Stimulated activated CD4-positive, alpha-beta T cell treated with anti-CD3 and anti-CD28 coated beads, Interleukin-12 subunit alpha, Interleukin-12 subunit beta, amount 100 ng/mL, for 4 hours (primary cell): ENCODE measurements around the gene PALM3.

ENCODE experiments used
- DNase-seq: peaks from one replicate; pipeline ENCODE4 v3.0.0-alpha.2; 2020

Gene PALM3, protein sequence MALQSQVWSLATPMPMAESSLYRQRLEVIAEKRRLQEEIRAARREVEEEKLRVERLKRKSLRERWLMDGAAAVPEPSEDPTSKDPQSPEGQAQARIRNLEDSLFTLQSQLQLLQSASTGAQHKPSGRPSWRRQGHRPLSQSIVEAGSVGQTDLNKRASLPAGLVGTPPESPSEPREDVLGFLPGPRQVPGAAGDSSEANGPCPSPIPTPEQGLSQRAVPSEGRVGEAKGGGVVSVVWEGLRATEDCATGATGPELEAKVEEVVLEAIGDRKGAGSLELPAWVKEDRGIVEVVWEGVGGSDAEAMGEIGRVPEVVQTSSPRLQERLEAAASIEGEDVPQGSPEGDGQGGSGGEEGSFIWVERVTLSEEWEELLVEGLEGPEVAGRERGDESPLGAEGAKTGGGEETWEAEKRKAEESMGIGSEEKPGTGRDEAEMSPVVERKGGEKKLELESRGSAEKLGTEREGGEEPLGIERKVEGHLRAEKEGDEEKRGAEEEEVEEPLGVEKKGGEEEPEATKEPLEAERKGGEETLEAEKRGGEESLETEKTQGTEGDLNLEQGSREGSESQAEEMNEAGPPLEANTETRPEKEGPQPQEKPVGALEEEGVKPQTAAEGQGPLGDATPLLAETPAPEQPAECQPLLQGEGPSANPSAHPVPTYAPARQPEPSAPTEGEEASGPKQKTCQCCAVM

DNA sequence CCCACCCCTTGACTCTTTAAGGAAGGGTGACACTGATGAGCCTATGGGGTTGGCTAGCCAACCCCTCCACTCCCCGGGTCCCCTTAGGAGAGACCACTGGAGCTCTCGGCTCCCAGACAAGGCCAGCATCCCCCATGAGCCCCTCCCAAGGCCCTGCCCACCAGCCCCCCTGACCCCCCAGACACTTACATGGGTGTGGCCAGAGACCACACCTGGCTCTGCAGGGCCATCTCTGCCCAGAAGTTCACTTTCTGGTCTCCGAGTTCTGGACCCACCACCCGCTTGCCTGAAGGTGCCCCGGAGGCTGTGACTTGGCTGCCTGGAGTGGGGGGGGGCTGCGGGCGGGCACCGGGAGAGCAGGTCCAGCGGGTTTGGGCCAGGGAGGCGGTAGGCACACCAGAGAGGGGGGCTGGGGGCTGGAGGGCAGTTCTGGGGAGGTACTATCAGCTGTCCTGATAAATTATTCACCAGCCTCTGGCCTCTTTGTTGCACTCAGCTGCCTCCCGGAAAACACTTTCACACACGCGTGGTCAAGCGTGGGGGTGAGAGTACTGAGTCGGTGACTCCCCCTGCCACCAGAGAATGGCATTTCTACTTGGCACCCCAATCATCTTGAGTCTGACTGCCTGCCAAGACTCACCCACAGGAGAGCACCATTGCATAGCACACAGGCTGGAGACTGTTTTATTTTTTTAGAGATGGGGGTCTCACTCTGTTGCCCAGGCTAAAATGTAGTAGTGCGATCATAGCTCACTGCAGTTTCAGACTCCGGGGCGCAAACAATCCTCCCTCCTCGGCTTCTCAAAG is at the start of gene PALM3:
TSS of gene PALM3 (minus strand) at position 326 of the 807 bp plus-strand sequence. CDS start at position 230, 96 bp downstream.
- DNase-seq: no peak

DNA sequence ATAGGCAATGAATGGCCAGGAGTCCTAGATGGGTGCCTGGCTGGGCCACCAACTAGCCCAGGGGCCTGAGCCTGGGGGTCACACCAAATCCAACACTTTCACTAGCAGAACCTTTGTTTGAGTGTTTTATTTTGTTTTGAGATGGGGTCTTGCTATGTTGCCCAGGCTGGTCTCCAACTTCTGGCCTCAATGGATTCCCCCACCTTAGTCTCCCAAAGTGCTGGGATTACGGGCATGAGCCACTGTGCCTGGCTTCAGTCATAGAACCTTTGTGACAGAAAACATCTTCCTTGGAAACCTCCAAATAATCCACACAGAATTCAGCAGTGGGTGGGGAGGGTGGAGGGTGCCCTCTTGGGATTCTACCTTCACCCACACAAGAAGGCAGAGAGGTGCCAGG is 49.6 kb upstream of the PALM3 start:
- no peak for DNase-seq

DNA sequence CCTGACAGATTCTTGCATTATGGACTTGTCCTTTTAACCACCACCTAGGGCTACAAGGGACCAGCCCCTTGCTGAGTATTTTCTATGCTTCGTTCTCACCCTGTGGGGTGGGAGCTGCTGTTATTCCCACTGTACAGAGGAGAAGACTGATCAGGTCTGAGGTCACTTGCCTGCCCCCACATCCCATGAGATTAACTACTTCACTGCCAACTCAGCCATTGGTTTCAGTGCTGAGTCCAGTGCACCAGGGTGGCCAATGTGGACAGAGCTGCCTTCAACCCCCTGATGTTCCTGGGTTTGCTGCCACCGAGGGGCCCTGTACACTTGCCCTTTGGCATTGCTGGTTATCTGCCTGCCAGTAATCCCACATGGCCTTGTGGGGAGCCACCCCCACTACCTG is 48.8 kb upstream of the PALM3 start:
- no peak for DNase-seq

DNA sequence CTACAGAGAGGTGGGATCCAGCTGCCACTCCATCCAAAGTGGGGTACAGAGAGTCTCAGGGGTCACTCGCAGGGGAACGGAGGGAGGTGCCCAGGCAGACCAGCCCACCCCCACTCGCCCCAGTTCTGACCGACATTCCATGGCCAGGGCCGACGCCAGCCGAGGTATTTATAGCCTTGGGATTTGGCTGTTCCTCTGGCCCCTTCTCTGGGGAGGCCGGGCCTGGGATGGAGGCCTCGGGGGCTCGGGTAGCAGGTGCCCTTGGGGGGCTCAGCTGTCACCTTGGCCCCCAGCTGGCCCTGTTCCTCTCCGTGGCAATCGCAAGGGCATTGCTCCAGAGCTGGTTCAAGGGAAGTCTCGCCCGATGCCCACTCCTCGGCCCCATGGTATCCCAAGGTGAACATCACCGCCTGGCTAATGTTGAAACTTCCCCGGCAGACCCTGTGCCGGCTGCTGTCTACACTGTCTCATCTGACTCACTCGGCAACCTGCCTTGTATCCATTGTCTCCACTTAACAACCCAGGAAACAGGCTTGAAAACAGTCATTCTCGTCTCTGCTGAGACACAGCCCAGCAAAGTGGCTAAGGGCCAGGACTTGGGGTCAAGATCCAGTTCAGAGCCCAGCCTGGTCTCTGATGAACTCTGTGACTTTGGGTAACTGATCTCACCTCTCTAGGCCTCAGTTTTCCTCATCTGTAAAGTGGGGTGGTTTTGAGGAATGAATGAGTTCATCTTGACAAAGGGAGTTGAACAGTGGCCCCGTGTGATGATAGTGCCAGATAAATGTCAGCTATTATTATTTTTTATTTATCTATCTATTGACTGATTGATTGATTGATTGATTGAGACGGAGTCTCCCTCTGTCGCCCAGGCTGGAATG is 45.9 kb upstream of the PALM3 start:
- no peak for DNase-seq

DNA sequence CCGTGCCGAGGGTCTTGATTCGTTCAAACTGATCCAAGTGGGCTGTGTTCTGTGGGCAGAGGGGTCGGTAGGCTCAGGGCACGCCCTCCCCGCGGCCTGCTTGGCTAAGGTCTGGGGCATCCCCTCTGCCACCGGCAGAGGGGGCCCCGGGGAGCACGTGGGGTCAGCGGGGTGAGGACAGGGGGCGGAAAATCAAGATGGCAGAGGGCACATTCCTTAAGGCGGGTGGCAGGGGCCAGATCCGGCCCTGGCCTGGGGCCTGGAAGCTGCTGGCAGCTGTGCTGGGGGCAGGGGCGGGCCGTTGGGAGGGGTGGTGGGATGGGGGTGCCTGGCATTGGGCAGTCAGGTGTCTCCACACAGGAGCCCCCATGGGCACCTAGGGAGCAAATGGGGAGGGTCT is 45.0 kb upstream of the PALM3 start:
- no peak for DNase-seq

DNA sequence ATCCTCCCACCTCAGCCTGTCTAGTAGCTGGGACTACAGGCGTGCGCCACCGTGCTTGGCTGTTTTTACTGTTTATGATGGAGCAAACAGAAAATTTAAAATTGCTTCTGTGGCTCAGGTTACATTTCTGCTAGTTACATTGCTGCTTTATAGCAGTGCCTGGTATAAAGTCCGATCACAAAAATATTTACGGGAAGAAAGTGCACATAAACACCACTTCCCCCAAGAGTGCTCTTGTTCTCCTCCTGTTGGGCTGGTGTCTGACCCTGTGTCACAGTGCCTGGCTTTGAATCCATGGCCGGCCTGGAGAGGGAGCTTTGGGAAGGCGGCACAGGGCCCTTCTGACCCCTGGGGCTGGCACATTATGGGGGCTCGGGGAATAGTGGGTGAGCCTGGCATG is 43.8 kb upstream of the PALM3 start:
- DNase-seq: no peak

DNA sequence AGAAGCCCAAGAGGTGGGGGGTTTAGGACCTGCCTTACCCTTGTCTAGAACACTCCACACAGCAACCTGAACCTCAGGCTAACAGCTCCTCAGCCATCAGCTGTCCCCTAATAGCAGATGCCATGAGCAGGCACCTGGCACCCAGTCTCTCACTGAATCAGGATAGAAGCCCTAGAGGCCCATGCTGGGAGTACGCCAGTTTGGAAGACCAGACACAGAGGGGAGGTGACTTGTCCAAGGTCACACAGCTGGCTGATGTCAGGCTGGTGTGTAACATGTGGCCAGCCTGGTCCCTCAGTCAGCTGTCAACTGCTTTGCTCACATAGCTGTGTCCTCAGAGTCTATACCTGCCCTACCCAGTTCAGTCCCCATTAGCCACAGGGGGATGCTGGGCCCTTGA is 41.4 kb upstream of the PALM3 start:
- no peak for DNase-seq

DNA sequence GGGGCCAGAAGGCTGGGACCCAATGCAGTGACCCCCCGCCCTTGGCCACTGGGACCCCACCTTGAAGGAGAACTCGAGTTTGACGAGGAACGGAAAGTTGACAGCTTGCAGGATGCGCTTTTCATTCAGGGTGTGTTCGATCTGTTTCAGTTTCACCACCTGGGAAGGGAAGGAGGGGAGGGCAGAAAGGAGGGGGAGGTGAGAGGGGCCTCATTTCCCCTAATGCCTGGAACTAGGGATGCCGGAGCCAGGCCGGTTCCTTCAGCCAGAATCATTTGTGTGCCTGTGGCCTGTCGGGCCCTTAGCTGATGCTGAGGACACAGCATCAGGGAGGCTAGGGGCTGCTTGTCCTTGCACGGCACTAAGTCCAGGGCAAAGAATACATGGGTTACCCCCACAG is 40.9 kb upstream of the PALM3 start:
- DNase-seq: no peak

DNA sequence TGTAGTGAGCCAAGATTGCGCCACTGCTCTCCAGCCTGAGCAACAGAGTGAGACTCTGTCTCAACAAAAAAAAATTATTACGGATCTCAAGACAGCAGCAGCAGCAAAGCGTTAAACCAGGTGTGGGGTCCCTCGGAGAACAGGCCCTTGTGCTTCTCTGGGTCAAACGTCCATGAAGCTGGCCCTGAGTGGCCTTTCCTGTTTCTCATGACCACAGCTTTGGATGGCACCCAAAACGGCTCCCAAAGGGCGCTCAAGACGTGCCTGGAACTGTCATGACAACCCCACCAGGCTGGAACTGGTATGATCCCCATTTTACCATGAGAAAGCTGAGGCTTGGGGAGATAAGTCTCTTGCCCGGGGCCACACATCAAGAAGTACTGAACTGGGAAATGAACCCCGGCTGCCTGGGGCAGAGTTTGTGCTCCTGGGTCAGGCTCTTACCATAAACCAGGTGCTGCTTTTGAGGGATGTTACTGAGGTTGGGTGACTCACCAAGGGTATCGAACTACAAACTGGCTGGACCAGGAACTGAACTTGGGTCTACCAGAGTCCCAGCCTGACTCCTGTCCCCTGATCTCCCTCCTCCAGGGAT is 40.3 kb upstream of the PALM3 start:
- no peak for DNase-seq

DNA sequence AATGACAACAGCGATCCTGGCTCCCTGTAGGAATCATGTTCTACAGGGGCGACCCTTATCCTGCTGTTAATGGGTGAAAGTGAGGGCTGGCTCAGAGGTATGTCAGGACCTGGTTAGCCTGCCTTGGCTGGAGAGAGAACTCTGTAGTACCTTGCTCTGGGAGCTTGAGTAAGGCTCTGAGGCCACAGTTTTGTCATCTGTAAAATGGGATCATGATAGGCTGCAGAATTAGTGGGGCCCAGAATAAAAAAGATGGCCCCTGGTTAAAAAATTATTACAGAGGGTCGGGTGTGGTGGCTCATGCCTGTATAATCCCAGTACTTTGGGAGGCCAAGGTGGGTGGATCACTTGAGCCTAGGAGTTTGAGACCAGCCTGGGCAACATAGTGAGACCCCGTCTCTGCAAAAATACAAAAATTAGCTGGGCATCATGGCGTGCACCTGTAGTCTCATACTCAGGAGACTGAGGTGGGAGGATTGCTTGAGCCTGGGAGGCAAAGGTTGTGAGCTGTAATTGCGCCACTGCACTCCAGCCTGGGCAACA is 39.2 kb upstream of the PALM3 start:
- no peak for DNase-seq

DNA sequence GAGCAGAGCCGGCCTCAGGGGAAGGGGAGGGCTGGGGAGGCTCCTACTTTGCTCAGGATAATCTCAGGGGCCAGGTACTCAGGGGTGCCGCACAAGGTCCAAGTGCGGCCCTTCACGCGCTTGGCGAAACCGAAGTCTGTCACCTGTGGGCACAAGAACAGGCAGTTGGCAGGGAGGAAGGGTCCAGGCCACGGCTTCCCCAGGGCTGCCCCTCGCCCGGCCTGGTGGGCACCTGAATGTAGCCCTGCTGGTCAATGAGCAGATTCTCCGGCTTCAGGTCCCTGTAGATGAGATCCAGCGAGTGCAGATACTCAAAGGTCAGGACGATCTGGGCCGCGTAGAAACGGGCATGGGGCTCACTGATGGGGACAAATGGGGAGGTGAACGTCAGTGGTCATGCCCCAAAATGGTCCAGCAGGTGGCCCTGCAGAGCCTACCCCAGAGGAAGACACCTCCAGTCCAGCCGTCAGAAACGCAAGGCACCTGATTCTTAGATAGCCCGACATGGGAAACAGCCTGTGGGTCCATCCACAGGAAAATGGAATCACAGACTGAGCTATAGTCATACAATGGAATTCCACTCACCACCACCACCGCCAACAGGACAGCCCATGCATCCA is 35.8 kb upstream of the PALM3 start:
- no peak for DNase-seq

DNA sequence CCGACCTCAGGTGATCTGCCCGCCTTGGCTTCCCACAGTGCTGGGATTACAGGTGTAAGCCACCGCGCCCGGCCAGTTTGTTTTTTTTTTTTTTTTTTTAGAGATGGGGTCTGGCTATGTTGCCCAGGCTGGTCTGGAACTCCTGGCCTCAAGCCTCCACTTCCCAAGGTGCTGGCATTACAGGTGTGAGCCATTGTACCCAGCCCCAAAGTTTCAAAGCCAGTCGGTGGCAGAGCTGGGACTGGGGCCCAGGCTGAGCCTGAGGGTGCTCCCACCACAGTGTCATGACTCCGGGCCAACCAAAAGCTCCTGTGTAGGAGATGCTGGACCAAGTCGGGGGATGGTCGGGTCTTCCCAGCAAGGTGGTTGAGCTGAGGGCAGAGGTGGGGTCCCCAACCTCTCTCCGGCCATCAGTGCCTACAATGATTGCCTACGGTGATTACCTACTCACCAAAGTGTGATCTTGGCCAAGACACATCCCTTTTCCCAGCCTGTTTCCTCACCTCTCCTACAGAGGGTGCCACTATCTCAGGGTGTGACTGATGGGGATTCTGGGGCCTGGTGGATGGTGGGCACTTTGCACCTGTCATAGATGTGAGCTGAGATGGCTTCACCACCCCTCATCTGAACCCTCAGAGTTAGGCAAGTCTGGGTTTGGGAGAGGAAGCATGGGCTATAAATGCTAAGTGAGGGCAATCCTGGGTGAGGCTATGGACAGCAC is 34.6 kb upstream of the PALM3 start:
- no peak for DNase-seq

DNA sequence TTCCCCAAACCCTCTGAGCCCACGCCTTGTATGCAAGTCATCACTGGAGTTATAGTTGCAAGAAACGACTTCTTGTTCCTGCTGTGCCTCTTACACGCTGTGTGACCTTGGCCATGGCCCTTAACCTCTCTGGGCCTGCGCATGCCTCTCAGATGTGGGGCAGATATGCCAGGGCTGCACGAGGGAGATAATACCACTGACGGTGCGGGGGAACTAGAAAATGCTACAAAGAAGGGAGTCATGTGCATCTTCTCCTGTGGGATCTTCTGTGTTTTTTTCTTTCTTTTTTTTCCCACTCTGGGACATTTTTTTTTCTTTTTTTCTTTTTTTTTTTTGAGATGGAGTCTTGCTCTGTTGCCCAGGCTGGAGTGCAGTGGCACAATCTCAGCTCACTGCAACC is 33.0 kb upstream of the PALM3 start:
- no peak for DNase-seq

DNA sequence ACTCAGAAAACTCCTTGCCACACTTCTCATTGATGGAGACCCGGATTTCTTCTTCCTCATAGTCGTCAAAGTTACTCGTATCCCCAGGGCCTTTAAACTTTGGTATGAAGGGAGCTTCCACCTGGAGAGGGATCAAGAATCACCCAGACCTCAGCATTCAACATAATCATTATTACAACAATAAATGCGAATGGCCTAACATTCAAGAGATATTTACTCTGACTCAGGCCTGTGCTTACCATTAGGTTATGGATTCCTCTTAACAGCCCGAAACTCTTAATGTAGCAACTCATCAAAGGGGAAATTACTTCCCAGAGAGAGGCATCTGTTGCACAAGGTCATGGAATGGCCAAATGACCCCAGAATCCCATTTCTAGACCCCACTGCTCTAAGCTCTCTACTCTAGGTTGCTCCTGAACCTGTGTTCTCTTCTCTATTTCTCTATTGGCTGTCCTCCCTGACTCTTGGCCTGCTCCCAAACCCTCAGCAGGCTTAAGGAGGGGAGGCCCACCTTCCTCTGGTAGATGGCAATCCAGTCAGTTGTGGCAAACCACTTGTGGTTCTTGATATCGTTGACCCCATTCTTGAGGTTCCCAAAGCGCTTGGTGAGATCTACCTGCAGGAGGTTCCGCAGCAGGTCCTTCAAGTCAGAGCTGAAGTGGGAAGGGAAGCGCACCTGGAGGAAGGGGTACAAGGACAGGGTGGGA is 31.4 kb upstream of the PALM3 start:
- no peak for DNase-seq

DNA sequence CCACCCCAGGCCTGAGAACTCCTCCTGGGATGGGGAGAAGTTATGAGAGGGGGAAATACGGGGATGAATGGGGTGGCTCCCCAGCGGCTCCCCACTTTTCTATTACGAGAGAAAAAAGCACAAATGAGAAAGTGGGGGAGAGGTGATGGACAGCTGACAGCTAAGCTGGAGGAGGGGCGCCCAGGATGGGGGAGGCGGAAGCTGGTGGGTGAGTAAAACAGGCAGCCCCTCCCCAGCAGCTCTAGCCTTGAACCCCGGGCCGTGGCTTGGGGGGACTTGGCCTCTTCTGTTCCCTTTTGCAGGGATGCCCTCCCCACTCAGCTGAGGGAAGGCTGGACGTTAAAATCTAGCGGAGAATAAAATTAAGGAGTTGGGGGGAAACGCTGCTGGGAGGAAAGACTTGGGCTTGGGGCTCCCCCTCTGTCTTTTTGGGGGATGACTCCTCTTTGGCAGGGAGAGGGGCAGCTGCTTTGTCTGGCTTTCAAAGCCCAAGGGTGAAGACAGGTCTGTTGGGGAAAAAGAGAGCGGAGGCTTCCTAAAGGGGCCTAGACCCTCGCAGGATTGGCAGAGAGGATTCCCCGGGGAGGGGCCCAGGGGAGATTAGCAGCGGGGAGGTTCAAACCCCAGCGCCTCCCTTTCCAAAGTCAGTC is 30.1 kb upstream of the PALM3 start:
- DNase-seq: no peak

DNA sequence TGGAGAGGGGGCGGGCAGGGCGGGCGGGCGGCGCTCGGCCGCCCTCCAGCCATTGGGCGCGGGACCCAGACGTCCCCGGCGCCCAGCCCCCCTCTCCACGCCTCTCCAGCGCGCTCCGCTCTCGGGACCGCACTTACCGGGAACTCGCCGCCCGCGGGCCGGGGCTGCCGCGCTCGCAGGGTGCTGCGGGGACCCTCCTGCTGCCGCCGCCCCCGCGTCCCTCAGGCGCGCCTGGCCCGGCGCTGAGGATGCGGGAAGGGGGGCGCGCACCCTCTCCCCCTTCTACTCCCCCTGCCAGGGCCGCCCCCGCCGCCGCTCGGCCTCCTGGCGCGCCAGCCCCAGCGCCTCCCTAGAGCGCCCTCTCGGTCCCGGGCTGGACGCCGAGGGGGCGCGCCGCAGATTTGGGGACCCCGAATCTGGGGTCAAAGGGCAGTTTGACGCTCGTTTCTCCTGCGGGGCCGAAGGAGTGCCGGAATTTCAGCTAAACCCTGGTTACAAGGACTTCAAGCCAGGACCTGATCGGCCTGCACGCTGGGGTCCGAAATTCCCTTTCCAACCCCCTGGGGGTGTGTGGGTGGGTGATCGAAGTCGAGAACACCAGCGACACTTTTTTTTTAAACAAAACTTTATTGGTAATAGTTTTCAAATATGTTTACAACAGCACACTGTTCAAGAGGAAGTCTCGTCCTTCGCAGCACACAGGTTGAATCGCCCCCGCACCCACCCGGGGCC is 29.4 kb upstream of the PALM3 start:
- peak; percentile 50 for DNase-seq

DNA sequence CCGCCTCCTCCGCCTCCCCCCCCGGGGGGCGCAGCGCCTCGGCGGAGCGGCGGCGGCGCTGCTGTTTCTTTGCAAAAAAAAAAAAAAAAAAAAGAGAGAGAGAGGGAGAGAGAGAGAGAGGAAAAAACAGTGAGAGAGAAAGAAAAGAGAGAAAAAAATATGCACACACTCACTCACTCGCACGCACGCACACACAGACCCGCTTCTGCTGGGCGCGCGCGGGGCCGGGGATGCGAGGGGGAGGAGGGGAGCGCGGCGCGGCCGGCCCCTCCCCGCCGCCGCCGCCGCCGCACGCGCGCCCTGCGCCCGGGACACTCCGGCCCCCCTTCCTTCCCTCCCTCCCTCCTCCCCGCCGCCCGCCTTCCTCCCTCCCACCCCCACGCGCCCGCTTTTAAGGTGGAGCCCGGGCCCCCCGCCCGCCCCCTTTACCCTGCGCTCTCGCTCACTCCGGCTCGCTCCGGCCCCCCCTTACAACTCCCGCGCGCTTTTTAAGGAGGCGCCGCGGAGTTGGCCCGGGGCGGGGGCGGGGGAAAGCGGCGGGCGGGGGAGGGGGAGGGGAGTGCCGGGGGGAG is 28.7 kb upstream of the PALM3 start, which contains the start of gene SAMD1:
TSS of gene SAMD1 (minus strand) at position 243 of the 572 bp plus-strand sequence.
- DNase-seq: peak; percentile 90
